Measurements from ENCODE around the gene RTN3.

DNA sequence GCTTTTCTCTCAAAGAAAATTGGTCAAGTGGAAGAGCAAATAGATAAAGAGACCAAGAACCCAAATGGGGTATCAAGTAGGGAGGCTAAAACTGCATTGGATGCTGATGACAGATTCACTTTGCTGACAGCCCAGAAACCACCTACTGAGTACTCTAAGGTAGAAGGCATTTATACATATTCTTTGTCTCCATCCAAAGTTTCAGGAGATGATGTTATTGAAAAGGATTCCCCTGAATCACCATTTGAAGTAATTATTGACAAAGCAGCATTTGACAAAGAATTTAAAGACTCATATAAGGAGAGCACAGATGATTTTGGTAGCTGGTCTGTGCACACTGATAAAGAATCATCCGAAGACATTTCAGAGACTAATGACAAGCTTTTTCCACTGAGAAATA, 37.7 kb downstream of the RTN3 start:
- TF ChIP-seq, protein P1, sequence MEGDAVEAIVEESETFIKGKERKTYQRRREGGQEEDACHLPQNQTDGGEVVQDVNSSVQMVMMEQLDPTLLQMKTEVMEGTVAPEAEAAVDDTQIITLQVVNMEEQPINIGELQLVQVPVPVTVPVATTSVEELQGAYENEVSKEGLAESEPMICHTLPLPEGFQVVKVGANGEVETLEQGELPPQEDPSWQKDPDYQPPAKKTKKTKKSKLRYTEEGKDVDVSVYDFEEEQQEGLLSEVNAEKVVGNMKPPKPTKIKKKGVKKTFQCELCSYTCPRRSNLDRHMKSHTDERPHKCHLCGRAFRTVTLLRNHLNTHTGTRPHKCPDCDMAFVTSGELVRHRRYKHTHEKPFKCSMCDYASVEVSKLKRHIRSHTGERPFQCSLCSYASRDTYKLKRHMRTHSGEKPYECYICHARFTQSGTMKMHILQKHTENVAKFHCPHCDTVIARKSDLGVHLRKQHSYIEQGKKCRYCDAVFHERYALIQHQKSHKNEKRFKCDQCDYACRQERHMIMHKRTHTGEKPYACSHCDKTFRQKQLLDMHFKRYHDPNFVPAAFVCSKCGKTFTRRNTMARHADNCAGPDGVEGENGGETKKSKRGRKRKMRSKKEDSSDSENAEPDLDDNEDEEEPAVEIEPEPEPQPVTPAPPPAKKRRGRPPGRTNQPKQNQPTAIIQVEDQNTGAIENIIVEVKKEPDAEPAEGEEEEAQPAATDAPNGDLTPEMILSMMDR (IDR thresholded peaks at IDR 0.05) = no peak
- TF ChIP-seq EZH2 (IDR thresholded peaks at IDR 0.05; ENCODE audit: borderline replicate concordance, insufficient read depth, low read depth, low read length, poor library complexity, severe bottlenecking) = no peak

Measured in B cell (primary cell).